SKM-1 (cell line): ENCODE data around the gene ZNF675.
"Not testable (repeated sequence)": the region's sequence is repeated elsewhere in the genome, so short reads cannot be mapped to it uniquely, and the experiment has no call there.

ENCODE experiments used
- DNase-seq: peaks from one replicate; lab custom pipeline; 2025; ENCODE audit not compliant: unreplicated experiment; lab: John Stamatoyannopoulos, UW

Gene ZNF675

GRCh38 chr19:23686621-23687423, at the start of gene ZNF675:
ZNF675 (minus strand) TSS chr19:23687212; CDS start chr19:23687033, 179 bp downstream.
- peak; percentile 75 for DNase-seq

- not testable (repeated sequence) for DNase-seq
These were observed 43.9 kb upstream of the ZNF675 start for GRCh38 chr19:23730729-23731465.

GRCh38 chr19:23724161-23724560, 37.1 kb upstream of the ZNF675 start:
- DNase-seq: not testable (repeated sequence)

GRCh38 chr19:23718802-23719201, 31.8 kb upstream of the ZNF675 start:
- no peak for DNase-seq

- DNase-seq: no peak
These were observed 29.8 kb upstream of the ZNF675 start for GRCh38 chr19:23716792-23717191.

GRCh38 chr19:23709347-23709746, 22.3 kb upstream of the ZNF675 start:
- DNase-seq: no peak

GRCh38 chr19:23706657-23707056, 19.6 kb upstream of the ZNF675 start:
- DNase-seq: no peak

- no peak for DNase-seq
These were observed 12.5 kb upstream of the ZNF675 start for GRCh38 chr19:23699521-23699860.

- DNase-seq: no peak
These were observed 11.9 kb upstream of the ZNF675 start for GRCh38 chr19:23698711-23699520.

- DNase-seq: not testable (repeated sequence)
These were observed 5.9 kb upstream of the ZNF675 start for GRCh38 chr19:23692937-23693336.

- no peak for DNase-seq
These were observed 13.9 kb downstream of the ZNF675 start for GRCh38 chr19:23673132-23673531.

GRCh38 chr19:23668606-23669005, 18.4 kb downstream of the ZNF675 start:
- not testable (repeated sequence) for DNase-seq

GRCh38 chr19:23665651-23666410, 21.2 kb downstream of the ZNF675 start:
- DNase-seq: no peak

- DNase-seq: not testable (repeated sequence)
These were observed 37.2 kb downstream of the ZNF675 start for GRCh38 chr19:23649817-23650216.
